GM10847 (cell line): Measurements from ENCODE around the gene FBXW2.

Experiments
- POLR2A ChIP-seq: IDR thresholded peaks from 2 replicates; pipeline ENCODE4 v1.6.1; 2011; ENCODE audit not compliant: insufficient read length; ENCODE audit errors: extremely low read depth

Gene FBXW2

DNA sequence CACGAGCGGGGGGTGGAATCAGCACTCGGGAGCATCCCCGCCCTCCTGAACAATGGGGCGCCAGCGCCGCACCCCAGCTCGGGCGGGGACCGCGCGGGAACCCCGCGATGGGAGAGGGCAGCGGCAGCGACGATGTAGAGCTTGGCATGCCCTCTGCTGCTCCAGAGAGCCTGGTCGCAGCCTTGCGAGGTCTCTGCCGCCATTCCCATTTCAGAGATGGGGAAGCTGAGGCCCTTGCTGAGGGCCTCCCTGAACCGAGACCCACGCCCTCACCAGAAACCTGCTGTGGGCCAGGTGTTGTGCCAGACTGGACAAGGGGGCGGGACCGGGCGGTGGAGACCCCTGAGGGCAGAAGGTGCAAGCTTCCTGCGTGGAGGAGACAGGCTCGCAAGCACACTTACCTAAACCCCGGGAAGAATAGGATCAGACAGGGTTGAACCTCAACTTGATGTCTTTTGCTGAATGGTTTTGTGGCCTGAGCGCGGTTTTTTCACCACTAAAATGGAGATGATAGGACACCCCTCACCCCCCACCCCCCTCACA is 78.3 kb downstream of the FBXW2 start:
- TF ChIP-seq POLR2A, result no peak

DNA sequence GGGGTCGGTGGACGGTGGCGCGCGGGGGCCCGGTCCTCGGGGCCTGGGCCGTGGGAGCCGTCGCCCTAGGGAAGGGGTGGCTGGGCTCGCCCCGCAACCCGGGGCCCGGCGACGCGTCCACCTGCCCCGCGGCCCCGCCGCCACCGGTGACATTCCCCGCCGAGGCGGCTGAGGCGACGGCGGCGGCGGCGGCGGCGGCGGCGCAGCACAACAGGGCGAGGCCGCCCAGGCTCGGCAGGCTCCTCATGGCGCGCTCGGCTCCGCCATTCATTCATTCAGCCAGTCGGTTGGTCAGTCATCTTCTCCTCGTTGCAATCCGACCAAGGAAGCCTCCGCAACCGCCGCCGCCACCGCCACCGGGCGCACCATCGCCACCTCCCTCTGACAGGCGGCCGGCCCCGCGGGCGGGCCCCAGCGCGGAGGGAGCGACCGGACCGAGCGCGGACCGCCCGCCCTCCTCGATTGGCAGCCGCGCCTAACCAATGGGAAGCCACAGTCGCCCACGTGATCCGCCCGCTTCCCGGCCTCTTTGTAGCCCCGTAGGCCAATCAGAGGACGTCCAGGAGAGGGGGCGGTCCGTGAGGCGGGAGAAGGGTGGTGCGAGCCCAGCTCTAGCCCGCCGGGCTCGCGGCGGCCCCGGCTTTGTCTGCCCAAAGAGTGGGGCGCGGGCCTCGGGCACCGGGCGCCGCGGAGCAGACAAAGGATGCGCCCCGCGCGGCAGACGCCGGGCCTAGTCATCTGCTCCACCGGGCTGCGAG is 78.9 kb downstream of the FBXW2 start, which contains the start of gene MEGF9:
Gene MEGF9, minus strand, starts transcription at position 383 of the 758 bp plus-strand sequence. Its CDS starts 112 bp downstream, at position 271.
- peak; percentile 71 for TF ChIP-seq POLR2A

DNA sequence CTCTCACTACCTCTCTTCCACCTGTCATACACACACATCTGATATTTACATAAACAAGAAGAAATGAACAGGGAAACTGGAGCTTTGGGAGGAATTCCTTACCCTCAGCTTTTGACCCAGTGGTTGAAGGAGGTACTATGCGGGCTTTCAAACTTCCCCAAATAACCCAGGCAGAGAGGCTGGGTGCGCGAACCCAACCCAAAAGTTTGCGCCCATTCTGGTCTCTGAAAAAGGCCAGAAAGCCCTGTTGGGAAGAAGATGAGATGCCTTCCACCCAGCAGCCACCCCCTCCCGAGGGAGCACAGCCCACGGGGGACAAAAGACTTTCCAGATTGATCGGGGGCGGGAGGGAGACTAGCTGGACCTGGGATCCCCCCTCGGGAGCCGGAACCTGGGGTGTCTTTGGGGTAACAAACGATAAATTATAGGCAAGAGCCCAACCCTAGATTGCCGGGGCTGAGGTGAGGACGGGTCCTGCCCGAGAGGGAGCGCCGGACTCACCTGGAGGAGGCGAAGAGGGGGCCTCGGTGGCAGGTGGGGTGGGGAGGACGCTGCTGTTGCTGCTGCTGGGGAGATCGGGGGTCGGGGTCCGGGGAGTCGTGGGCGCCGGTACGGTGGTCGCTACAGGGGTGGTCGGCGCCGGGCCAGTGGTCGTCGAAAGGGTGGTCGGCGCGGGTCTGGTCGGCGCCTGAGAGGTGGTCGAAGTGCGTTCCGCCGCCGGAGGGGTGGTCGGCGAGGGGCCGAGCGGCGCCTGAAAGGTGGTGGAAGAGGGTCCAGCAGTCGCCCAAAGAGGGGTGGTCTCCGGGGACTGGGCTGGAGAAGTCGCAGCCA is 79.7 kb downstream of the FBXW2 start:
- no peak for TF ChIP-seq POLR2A

DNA sequence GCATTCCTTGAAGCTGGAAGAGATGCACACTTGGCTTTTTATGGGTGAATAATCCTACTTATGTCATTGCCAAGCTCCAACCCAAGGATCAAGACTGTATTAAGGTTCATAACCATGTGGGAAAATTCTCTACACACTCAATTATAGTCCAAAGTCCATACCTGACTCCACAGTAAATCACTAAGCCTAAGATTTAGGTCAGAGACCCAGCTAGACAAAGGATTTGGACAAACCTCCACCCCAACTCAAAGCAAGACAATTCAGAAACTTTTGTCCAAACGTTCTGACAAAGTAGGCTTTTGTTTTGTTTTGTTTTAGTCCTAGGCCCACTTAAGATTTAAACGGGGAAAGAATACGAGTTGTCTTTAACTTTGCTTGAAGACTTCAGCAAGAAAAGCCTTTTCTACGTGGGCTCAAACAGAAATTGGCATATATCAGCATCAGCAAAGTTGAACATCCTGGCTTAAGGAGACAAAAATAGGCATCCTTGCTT is 80.6 kb downstream of the FBXW2 start:
- no peak for TF ChIP-seq POLR2A

DNA sequence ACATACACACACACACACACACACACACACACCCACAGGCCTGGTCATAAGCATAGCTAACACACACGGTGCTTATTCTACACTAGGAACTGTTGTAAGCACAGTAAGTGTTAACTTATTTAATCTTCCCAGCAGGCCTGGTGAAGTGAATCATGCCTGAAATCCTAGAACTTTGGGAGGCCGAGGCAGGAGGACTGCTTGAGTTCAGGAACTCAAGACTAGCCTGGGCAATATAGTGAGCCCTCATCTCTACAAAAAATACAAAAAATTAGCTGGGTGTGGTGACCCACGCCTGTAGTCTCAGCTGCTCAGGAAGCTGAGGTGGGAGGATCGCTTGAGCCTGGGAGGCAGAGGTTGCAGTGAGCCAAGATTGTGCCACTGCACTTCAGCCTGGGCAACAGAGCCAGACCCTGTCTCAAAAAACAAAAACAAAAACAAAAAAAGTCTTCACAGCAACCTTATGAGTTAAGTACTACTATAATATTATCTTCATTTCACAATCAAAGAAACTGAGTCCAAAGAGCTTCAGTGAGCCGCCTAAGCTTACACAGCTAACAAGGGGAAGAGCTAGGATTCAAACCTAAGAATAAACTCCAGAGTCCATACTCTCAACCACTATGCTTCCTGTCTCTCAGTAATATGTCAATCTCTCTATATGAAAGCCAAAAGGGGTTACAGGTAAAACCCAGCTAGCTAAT is 81.2 kb downstream of the FBXW2 start:
- no peak for TF ChIP-seq POLR2A

DNA sequence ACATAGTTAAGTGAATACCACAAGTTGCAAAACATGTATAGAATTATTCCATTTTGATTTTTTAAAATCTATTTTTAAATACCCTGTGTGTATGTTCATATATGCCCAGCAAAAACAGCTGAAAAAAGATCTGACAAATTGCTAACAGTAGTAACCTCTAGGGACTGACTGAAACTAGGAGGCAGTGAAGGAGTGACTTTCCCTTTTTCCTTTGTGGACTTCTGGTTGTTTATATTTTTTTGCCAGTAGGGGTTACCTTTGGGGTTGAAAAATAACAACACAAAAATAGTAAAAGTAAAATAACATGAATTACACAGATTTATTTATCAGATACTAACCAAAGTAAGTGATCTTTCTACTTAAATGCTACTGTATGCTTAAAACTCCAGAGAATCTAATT is 81.9 kb downstream of the FBXW2 start:
- TF ChIP-seq POLR2A, result no peak

DNA sequence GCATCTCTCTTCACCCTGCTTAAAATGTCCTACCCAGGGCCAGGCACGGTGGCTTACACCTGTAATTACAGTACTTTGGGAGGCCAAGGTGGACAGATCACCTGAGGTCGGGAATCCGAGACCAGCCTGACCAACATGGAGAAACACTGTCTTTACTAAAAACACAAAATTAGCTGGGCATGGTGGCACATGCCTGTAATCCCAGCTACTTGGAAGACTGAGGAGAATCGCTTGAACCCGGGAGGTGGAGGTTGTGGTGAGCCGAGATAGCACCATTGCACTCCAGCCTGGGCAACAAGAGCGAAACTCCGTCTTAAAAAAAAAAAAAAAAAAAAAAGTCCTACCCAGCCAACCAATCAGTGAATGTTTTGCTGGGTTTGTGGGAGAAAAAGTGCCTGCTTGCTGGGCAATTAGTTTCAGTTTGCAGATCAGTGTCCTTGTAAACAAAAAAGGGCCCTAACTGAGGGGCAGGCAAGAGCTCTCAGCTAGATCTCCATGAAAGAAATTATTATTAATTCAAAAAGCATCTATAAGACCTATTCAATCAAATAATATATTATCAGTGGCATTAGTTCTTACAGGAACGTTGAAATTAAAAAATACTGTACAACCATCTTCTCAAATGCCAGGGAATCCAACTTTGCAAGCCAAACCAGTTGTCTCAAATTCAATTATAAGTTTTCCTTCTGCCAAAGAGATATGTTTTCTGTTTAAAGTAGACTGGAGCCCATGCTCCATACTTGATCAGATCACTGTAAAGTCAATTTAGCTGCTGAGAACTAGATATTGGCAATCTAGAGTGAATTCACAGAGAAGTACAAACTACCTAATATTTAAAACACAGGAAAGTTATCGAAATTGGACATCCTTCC is 82.9 kb downstream of the FBXW2 start:
- TF ChIP-seq POLR2A, result no peak

DNA sequence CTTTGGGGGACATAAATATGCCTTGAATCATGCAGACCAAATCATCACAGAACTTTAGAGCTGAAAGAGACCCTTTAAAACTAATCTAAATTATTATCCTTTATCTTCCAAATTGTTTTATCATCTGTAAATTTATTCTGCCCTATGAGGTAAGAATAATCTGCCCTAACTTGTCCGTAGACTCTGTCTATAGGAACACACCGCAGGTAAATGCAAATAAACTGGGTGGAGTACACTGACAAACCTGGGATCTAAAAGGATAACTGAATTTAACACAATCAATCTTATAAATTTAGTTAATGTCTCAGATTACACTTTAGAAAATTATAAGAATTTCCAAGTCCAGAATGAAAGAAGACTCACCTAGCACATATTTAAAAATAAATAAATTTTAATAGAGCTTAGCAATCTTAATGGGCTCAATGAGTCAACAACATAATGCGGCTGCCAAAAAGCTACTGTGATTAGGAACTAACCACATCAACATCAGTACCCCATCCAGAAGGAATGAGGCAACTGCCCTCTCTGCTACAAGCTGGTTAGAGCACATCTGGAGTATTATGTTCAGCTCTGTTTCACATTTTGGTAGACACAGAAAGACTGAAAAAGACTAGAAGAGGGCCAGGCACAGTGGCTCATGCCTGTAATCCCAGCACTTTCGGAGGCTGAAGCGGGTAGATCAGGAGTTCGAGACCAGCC is 84.5 kb downstream of the FBXW2 start:
- TF ChIP-seq POLR2A, result no peak

DNA sequence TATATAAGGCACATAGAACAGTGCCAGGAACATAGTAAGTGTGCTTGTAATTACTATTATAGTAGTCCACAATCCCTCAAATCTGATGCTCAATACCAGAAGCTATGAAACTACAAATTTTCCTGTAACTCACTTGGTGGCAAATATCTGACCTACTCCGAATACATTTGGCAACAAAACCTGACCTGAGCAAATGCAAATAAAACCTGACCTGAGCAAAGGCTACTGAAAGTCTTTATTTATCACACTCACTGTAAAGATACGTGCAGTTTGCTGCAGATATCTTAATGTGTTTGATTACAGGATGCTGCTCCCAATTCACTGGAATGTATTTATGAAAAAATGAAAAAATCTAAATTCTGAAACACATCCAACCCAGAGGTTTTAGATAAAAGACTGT is 86.0 kb downstream of the FBXW2 start:
- TF ChIP-seq POLR2A, result no peak
